ENCODE data around the gene LYSET. TPM values are rescaled to one million over a fixed set of nuclear protein-coding genes. Genes with fewer than 3 reads are reported as not detected.

Gene LYSET
- total and polyA plus RNA-seq, 10 donors = 8.5 to 29.2 (median 15.2) TPM

- H3K4me1 ChIP-seq = peaks cover 3 to 15% (median 9%) of the 10 kb centered on the region in 6 donors
- H3K27me3 ChIP-seq (replicated peaks in 1 of 7) = no peaks in the 10 kb centered on the region
- no peaks in the 10 kb centered on the region for H3K9me3 ChIP-seq
- H3K36me3 ChIP-seq = peaks cover 0 to 98% (median 78%) of the 10 kb centered on the region in 6 donors
- no peak for DNase-seq
- H3K27ac ChIP-seq = no peak overlapping the region
- TF ChIP-seq CTCF (IDR thresholded peaks at IDR 0.05 in 8 of 11, conservative IDR thresholded peaks at IDR 0.05 in 3 of 11) (no peak), POLR2A (IDR thresholded peaks at IDR 0.05) (no peak), POLR2AphosphoS5 (IDR thresholded peaks at IDR 0.05) (no peak)
- no peak overlapping the region for H3K4me3 ChIP-seq
- intact Hi-C loops (cut with DNase I; ENCODE audit: low total_unique reads) = no loop called here
- 94 to 100% (median 99%) methylated on average over 2 of the region's 2 CpGs for WGBS, 5 donors
Measured at GRCh38 chr14:93214598-93214997, 29.5 kb downstream of the LYSET start.

GRCh38 chr14:93219103-93219726, 34.1 kb downstream of the LYSET start:
- DNase-seq = no peak
- WGBS, 5 donors = 58 to 68% (median 59%) methylated on average over 3 of the region's 3 CpGs
- H3K36me3 ChIP-seq = peaks cover 0 to 100% (median 94%) of the 10 kb centered on the region in 6 donors

GRCh38 chr14:93220509-93220908, 35.4 kb downstream of the LYSET start:
- intact Hi-C loops (cut with DNase I; ENCODE audit: low total_unique reads) = no loop called here
- Histone ChIP-seq H3K36me3 (peaks cover 0 to 100% (median 93%) of the 10 kb centered on the region in 6 donors), H3K27me3 (replicated peaks in 1 of 7) (no peaks in the 10 kb centered on the region), H3K27ac (no peak overlapping the region), H3K4me1 (no peaks in the 10 kb centered on the region), H3K4me3 (no peak overlapping the region), H3K9me3 (no peaks in the 10 kb centered on the region)
- no peak for DNase-seq
- TF ChIP-seq CTCF (IDR thresholded peaks at IDR 0.05 in 8 of 11, conservative IDR thresholded peaks at IDR 0.05 in 3 of 11) = no peak
- TF ChIP-seq POLR2AphosphoS5 (IDR thresholded peaks at IDR 0.05) = no peak
- no peak for TF ChIP-seq POLR2A (IDR thresholded peaks at IDR 0.05)

More at GRCh38 chr14:93219103-93219726, 34.1 kb downstream of the LYSET start:
- no peak overlapping the region for H3K27ac ChIP-seq
- H3K4me1 ChIP-seq = no peaks in the 10 kb centered on the region
- intact Hi-C loops (cut with DNase I; ENCODE audit: low total_unique reads) = no loop called here
- no peaks in the 10 kb centered on the region for H3K9me3 ChIP-seq
- TF ChIP-seq POLR2AphosphoS5 (IDR thresholded peaks at IDR 0.05) = no peak
- peak; percentile 11 to 65 (median 37) for TF ChIP-seq CTCF (IDR thresholded peaks at IDR 0.05 in 8 of 11, conservative IDR thresholded peaks at IDR 0.05 in 3 of 11)
- TF ChIP-seq POLR2A (IDR thresholded peaks at IDR 0.05) = no peak
- H3K4me3 ChIP-seq = no peak overlapping the region
- H3K27me3 ChIP-seq (replicated peaks in 1 of 7) = no peaks in the 10 kb centered on the region

GRCh38 chr14:93223565-93223964, 38.4 kb downstream of the LYSET start:
- intact Hi-C loops (cut with DNase I; ENCODE audit: low total_unique reads) = no loop called here
- H3K4me1 ChIP-seq = no peaks in the 10 kb centered on the region
- H3K36me3 ChIP-seq = peaks cover 0 to 100% (median 91%) of the 10 kb centered on the region in 6 donors
- H3K9me3 ChIP-seq = no peaks in the 10 kb centered on the region
- no peaks in the 10 kb centered on the region for H3K27me3 ChIP-seq (replicated peaks in 1 of 7)
- TF ChIP-seq POLR2A (IDR thresholded peaks at IDR 0.05) (no peak), CTCF (IDR thresholded peaks at IDR 0.05 in 8 of 11, conservative IDR thresholded peaks at IDR 0.05 in 3 of 11) (no peak), POLR2AphosphoS5 (IDR thresholded peaks at IDR 0.05) (no peak)
- 96 to 99% (median 97%) methylated on average over 24 to 27 of the region's 27 CpGs for WGBS, 5 donors
- H3K27ac ChIP-seq = no peak overlapping the region
- no peak for DNase-seq
- H3K4me3 ChIP-seq = no peak overlapping the region
